Measurements from ENCODE around the gene HSPB9.

DNA sequence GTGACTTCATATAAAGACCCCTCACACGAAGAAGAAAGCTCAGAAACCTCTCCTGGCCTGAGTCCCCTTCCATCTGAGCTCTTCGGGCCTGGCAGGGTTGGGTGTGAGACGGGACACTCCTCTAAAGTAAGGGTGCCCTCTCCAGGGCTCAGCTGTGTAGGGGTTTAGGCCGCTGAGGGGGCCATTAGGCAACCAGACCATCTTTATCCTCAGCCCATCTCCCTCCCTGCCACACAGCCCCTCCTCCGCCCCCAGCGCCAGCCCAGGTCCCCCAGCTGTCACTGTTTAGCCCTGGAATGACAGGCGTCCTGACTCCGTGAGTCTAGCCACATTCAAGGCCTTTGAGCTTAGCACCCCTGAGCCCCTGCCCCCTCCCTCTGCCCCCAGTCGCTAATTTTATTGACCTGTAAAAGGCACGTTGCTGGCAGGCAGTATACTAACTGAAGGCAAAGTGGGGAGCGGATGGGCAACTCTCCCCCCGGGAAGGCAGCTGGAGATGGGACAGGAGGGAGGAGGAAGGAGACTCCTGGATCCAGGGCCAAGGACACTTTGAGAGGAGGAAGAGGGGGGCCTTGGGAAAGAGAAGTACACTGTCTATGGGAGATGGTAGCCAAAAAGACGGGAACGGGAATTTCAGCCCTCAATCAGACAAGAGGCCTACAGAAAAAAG is 23.7 kb upstream of the HSPB9 start:
- TF ChIP-seq POLR2AphosphoS5 (IDR thresholded peaks at IDR 0.05) (no peak), POLR2A (IDR thresholded peaks at IDR 0.05) (no peak)
- TF ChIP-seq, protein P1, sequence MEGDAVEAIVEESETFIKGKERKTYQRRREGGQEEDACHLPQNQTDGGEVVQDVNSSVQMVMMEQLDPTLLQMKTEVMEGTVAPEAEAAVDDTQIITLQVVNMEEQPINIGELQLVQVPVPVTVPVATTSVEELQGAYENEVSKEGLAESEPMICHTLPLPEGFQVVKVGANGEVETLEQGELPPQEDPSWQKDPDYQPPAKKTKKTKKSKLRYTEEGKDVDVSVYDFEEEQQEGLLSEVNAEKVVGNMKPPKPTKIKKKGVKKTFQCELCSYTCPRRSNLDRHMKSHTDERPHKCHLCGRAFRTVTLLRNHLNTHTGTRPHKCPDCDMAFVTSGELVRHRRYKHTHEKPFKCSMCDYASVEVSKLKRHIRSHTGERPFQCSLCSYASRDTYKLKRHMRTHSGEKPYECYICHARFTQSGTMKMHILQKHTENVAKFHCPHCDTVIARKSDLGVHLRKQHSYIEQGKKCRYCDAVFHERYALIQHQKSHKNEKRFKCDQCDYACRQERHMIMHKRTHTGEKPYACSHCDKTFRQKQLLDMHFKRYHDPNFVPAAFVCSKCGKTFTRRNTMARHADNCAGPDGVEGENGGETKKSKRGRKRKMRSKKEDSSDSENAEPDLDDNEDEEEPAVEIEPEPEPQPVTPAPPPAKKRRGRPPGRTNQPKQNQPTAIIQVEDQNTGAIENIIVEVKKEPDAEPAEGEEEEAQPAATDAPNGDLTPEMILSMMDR (IDR thresholded peaks at IDR 0.05) = no peak

All from prostate gland (tissue), 2 donors.